Lung (tissue), 12 donors: Measurements from ENCODE around the gene NTM. TPM values are rescaled to one million over a fixed set of nuclear protein-coding genes. Genes with fewer than 3 reads are reported as not detected.

Experiments used
- ATAC-seq: fragments of 200-7000 bp; cut with Tn5 transposase; one replicate; pipeline ENCODE4 v1.9.1; 2020; ENCODE audit warnings: moderate number of reproducible peaks; ENCODE audit not compliant: insufficient read depth, low FRiP score
- DNase-seq, 3 donors: peaks; one replicate each; pipeline ENCODE4 v3.0.0-alpha.2; 2013 to 2017
- H3K27ac ChIP-seq, 2 donors: one replicate each; pipeline ENCODE4 v1.5.1; 2013; ENCODE audit warnings: mild to moderate bottlenecking in 2 of 2, moderate library complexity in 2 of 2, control low read depth in 1 of 2, inconsistent platforms in 1 of 2, low read depth in 1 of 2, low read length in 1 of 2
- H3K27me3 ChIP-seq, 3 donors: one replicate each; pipeline ENCODE4 v1.5.1; 2013; ENCODE audit warnings: low read length in 2 of 3; ENCODE audit not compliant: control insufficient read depth in 3 of 3, insufficient read depth in 3 of 3
- H3K36me3 ChIP-seq, 4 donors: one replicate each; pipeline ENCODE4 v1.5.1; 2013; ENCODE audit warnings: low read length in 4 of 4, mild to moderate bottlenecking in 1 of 4, moderate library complexity in 1 of 4; ENCODE audit not compliant: control insufficient read depth in 4 of 4, insufficient read depth in 4 of 4
- H3K4me1 ChIP-seq, 5 donors: one replicate each; pipeline ENCODE4 v1.5.1; 2013; ENCODE audit warnings: low read length in 5 of 5, mild to moderate bottlenecking in 2 of 5, moderate library complexity in 1 of 5; ENCODE audit not compliant: control insufficient read depth in 5 of 5, insufficient read depth in 5 of 5
- H3K4me3 ChIP-seq: one replicate; pipeline ENCODE4 v1.5.1; 2013; ENCODE audit warnings: mild to moderate bottlenecking, control low read depth, moderate library complexity
- H3K9ac ChIP-seq, 2 donors: one replicate each; pipeline ENCODE4 v1.5.1; 2013; ENCODE audit warnings: low read length in 2 of 2, control low read depth in 1 of 2; ENCODE audit not compliant: insufficient read depth in 1 of 2
- H3K9me3 ChIP-seq, 4 donors: one replicate each; pipeline ENCODE4 v1.5.1; 2013; ENCODE audit warnings: low read length in 3 of 4, mild to moderate bottlenecking in 1 of 4, moderate library complexity in 1 of 4; ENCODE audit not compliant: control insufficient read depth in 4 of 4, insufficient read depth in 3 of 4
- WGBS, 2 donors: extraction: QIAGEN DNeasy Blood & Tissue Kit; methylation state at CpG; one replicate each; pipeline ENCODE4 v1.1.7; 2013; 5-methylcytosine and 5-hydroxymethylcytosine counted together
- polyA plus RNA-seq, 2 donors: library from polyadenylated mRNA; stranded (reverse); fragments of 200-250 nt; gene quantifications; one replicate each; pipeline ENCODE4 v1.2.1, GENCODE V29; 2013
- total RNA-seq, 2 donors: library from RNA; depleted of rRNA in 1 of 2; stranded (reverse); fragments of >200 nt in 1 of 2; gene quantifications; one replicate each; pipeline ENCODE4 v1.2.1, GENCODE V29; 2014 to 2021
- TF ChIP-seq, protein P1 (sequence below): IDR thresholded peaks from 2 replicates; pipeline ENCODE4 v1.5.1; 2012; ENCODE audit warnings: mild to moderate bottlenecking; ENCODE audit errors: control extremely low read depth, extremely low read depth
- donor health status: control.
- donor health status: control.
- donor health status: Bipolar disorder and iron deficiency.
- donor health status: healthy.
- donor health status: DM: yes; HTN: yes; CAD: no.

The NTM gene
- total and polyA plus RNA-seq, 4 donors: 0.39 to 30.9 (median 7.2) TPM

DNA sequence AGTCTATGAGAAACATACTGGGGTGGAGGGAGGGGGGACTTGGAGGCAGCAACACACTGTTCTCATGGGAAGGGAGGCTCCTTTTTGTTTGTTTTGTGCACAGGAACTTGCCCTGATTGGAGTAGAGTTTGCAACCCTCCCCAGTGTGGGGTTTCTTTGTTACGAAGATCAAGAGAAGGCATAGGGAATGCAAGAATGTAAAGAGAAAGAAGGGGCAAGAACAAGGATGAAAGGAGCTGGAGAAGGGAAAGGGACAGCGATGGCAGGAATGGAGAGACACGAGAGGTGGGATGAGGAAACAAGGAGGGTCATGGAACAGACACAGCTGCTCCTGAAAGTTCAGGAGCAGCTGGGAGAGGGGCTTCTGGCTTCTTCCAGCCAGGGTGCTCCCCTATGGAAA lies 611.7 kb downstream of the NTM start:
- Histone ChIP-seq H3K9me3 (peaks cover 0 to 1% (median 0%) of the 10 kb centered on the region in 4 donors), H3K36me3 (no peaks in the 10 kb centered on the region), H3K27ac (no peak overlapping the region), H3K4me3 (no peak overlapping the region), H3K9ac (no peak overlapping the region), H3K4me1 (peaks cover 0 to 28% (median 9%) of the 10 kb centered on the region in 5 donors), H3K27me3 (no peaks in the 10 kb centered on the region)
- WGBS, 2 donors: 41 to 47% methylated on average over 3 of the region's 3 CpGs
- TF ChIP-seq, protein P1, sequence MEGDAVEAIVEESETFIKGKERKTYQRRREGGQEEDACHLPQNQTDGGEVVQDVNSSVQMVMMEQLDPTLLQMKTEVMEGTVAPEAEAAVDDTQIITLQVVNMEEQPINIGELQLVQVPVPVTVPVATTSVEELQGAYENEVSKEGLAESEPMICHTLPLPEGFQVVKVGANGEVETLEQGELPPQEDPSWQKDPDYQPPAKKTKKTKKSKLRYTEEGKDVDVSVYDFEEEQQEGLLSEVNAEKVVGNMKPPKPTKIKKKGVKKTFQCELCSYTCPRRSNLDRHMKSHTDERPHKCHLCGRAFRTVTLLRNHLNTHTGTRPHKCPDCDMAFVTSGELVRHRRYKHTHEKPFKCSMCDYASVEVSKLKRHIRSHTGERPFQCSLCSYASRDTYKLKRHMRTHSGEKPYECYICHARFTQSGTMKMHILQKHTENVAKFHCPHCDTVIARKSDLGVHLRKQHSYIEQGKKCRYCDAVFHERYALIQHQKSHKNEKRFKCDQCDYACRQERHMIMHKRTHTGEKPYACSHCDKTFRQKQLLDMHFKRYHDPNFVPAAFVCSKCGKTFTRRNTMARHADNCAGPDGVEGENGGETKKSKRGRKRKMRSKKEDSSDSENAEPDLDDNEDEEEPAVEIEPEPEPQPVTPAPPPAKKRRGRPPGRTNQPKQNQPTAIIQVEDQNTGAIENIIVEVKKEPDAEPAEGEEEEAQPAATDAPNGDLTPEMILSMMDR: no peak
- DNase-seq (peak in 1 of 3 donors; percentile 18), ATAC-seq (no peak)

DNA sequence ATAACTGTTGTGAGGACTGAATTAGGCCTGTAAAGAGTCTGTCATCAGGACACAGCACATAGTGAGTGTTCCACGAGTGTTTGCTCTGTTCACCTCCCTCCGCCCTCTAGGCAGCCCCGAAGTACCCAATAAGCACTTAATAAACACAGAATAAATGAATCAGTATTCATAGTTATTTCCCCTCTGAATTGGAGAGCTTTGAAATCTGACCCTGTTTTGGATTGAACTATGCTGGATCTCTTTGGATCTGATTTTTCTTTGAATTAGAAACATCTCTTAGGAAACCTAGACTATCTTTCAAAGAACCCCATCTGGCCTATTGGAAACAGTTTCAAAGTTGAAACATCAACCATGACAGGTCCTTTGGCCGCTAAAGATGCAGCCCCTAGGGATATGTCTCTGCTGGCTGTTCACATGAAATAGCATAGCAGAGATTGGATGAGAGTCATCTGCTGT lies 615.5 kb downstream of the NTM start:
- Histone ChIP-seq H3K9ac (no peak overlapping the region), H3K4me3 (no peak overlapping the region), H3K27ac (no peak overlapping the region), H3K27me3 (no peaks in the 10 kb centered on the region), H3K4me1 (peaks cover 0 to 34% (median 9%) of the 10 kb centered on the region in 5 donors), H3K36me3 (no peaks in the 10 kb centered on the region), H3K9me3 (peaks cover 0 to 1% (median 0%) of the 10 kb centered on the region in 4 donors)
- peak; percentile 86 to 99 (median 97) for DNase-seq
- TF ChIP-seq, protein P1: no peak
- 50 to 79% methylated on average over 4 of the region's 4 CpGs for WGBS, 2 donors
- ATAC-seq: peak; percentile 34

DNA sequence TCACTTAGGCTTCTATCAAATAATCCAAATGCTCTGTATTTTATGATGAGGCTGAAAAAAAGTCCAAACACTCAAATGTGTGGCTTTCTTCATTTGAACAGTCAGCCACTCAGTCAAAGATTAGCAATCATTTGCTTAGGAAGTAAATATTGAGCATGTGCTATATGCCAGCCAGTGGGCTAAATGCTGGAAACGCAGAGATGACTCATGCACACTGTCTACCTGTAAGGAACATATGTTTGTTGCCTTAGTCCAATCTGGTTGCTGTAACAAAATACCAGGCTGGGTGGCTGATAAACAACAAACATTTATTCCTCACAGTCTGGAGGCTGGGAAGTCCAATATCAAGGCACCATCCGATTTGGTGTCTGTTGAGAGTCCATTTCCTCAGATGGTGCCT lies 617.3 kb downstream of the NTM start:
- 86 to 90% methylated on average over 2 of the region's 2 CpGs for WGBS, 2 donors
- no peak for ATAC-seq

More for the DNA sequence above, 617.3 kb downstream of the NTM start:
- Histone ChIP-seq H3K4me1 (peaks cover 0 to 32% (median 9%) of the 10 kb centered on the region in 5 donors), H3K27ac (no peak overlapping the region), H3K36me3 (no peaks in the 10 kb centered on the region), H3K9ac (no peak overlapping the region), H3K9me3 (peaks cover 0 to 1% (median 0%) of the 10 kb centered on the region in 4 donors), H3K4me3 (no peak overlapping the region), H3K27me3 (no peaks in the 10 kb centered on the region)
- TF ChIP-seq, protein P1: no peak
- DNase-seq: no peak
